RWPE2 (cell line): Measurements from ENCODE around the gene SLC18A3.

ENCODE experiments used
- ATAC-seq: fragments of 200-7000 bp; cut with Tn5 transposase; 3 replicates; pipeline ENCODE4 v1.9.1; 2021; ENCODE audit warnings: low read depth
- DNase-seq: peaks from one replicate; pipeline ENCODE4 v3.0.0-alpha.2; 2020; ENCODE audit warnings: low spot score
- H3K27ac ChIP-seq: fragments of 450-650 bp; 2 replicates; pipeline ENCODE4 v1.5.1; 2017; ENCODE audit warnings: mild to moderate bottlenecking; ENCODE audit not compliant: poor library complexity, severe bottlenecking
- H3K27me3 ChIP-seq: fragments of 250-450 bp; sonication (Bioruptor Pico); 2 replicates; pipeline ENCODE4 v1.5.1; 2021; ENCODE audit warnings: mild to moderate bottlenecking, moderate library complexity; ENCODE audit not compliant: insufficient read depth, poor library complexity, severe bottlenecking
- H3K36me3 ChIP-seq: fragments of 250-450 bp; sonication (Bioruptor Pico); 2 replicates; pipeline ENCODE4 v1.5.1; 2020; ENCODE audit warnings: low read depth, mild to moderate bottlenecking, moderate library complexity
- H3K4me1 ChIP-seq: fragments of 250-450 bp; sonication (Bioruptor Pico); 2 replicates; pipeline ENCODE4 v1.5.1; 2021; ENCODE audit warnings: mild to moderate bottlenecking, moderate library complexity; ENCODE audit not compliant: insufficient read depth, poor library complexity, severe bottlenecking
- H3K4me3 ChIP-seq: fragments of 250-450 bp; sonication (Bioruptor Pico); 2 replicates; pipeline ENCODE4 v1.5.1; 2021; ENCODE audit warnings: mild to moderate bottlenecking, moderate library complexity; ENCODE audit not compliant: severe bottlenecking
- H3K9me3 ChIP-seq: fragments of 250-450 bp; sonication (Bioruptor Pico); 2 replicates; pipeline ENCODE4 v1.5.1; 2021; ENCODE audit warnings: mild to moderate bottlenecking, moderate library complexity; ENCODE audit not compliant: severe bottlenecking
- CTCF ChIP-seq: fragments of 450-650 bp; IDR thresholded peaks from one replicate; pipeline ENCODE4 v1.5.1; 2017; ENCODE audit warnings: mild to moderate bottlenecking, moderate library complexity; ENCODE audit not compliant: poor library complexity, severe bottlenecking

The SLC18A3 gene

GRCh38 chr10:49601857-49602256 lies 8.3 kb upstream of the SLC18A3 start:
- Histone ChIP-seq H3K4me3 (no peak overlapping the region), H3K36me3 (no peaks in the 10 kb centered on the region), H3K27me3 (no peaks in the 10 kb centered on the region), H3K4me1 (peaks cover 9% of the 10 kb centered on the region), H3K27ac (no peak overlapping the region), H3K9me3 (no peaks in the 10 kb centered on the region)
- ATAC-seq (peak; percentile 78), DNase-seq (no peak)
- no peak for TF ChIP-seq CTCF

GRCh38 chr10:49602380-49603023 lies 7.6 kb upstream of the SLC18A3 start:
- H3K4me3 ChIP-seq: no peak overlapping the region
- H3K27me3 ChIP-seq: peaks cover 5% of the 10 kb centered on the region
- H3K9me3 ChIP-seq: no peaks in the 10 kb centered on the region
- H3K4me1 ChIP-seq: peaks cover 9% of the 10 kb centered on the region
- no peak overlapping the region for H3K27ac ChIP-seq
- ATAC-seq (no peak), DNase-seq (no peak)
- no peak for TF ChIP-seq CTCF
- no peaks in the 10 kb centered on the region for H3K36me3 ChIP-seq

GRCh38 chr10:49605216-49605938 lies 4.7 kb upstream of the SLC18A3 start:
- no peak for TF ChIP-seq CTCF
- Histone ChIP-seq H3K4me1 (peaks cover 9% of the 10 kb centered on the region), H3K4me3 (no peak overlapping the region)

GRCh38 chr10:49605939-49606509 lies 4.1 kb upstream of the SLC18A3 start:
- Histone ChIP-seq H3K27ac (no peak overlapping the region), H3K9me3 (no peaks in the 10 kb centered on the region), H3K27me3 (peaks cover 37% of the 10 kb centered on the region), H3K4me1 (peaks cover 9% of the 10 kb centered on the region), H3K36me3 (no peaks in the 10 kb centered on the region), H3K4me3 (no peak overlapping the region)
- TF ChIP-seq CTCF: no peak
- ATAC-seq (no peak), DNase-seq (peak; percentile 17)

More at GRCh38 chr10:49605216-49605938, 4.7 kb upstream of the SLC18A3 start:
- H3K36me3 ChIP-seq: no peaks in the 10 kb centered on the region
- DNase-seq (peak; percentile 33), ATAC-seq (no peak)
- peaks cover 30% of the 10 kb centered on the region for H3K27me3 ChIP-seq
- no peak overlapping the region for H3K27ac ChIP-seq
- no peaks in the 10 kb centered on the region for H3K9me3 ChIP-seq
